Right renal cortex interstitium (tissue), 3 donors: ENCODE measurements around the gene VWA1. TPM values are rescaled to one million over a fixed set of nuclear protein-coding genes. Genes with fewer than 3 reads are reported as not detected.
"Not testable (repeated sequence)": the region's sequence is repeated elsewhere in the genome, so short reads cannot be mapped to it uniquely, and the experiment has no call there.

ENCODE experiments used
- DNase-seq, 3 donors: peaks; one replicate each; pipeline ENCODE4 v3.0.0-alpha.2; 2013; ENCODE audit warnings: low read depth in 3 of 3, low spot score in 2 of 3
- polyA plus RNA-seq, 3 donors: library from polyadenylated mRNA; unstranded; fragments of 120-200 nt; gene quantifications; one replicate each; pipeline ENCODE4 v1.2.1, GENCODE V29; 2013; ENCODE audit not compliant: insufficient read length in 3 of 3

VWA1 gene
- polyA plus RNA-seq, 3 donors, result 39.8 to 52.7 (median 48.0) TPM

- not testable (repeated sequence) for DNase-seq
Observed at GRCh38 chr1:1480488-1480867, 45.0 kb downstream of the VWA1 start.

DNA sequence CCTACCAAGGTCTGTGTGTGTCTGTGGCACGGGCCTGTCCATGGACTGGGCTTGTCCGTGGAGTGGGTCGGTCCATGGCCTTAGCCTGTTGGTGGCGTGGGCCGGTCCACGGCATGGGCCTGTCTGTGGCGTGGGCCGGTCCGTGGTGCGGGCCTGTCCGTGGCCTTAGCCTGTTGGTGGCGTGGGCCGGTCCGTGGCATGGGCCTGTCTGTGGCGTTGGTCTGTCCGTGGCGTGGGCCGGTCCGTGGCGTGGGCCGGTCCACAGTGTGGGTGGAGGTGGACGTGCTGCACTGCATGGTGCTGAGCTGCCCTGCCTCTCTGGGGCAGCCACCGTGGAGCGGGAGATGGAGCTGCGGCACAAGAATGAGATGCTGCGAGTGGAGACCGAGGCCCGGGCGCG lies 46.3 kb downstream of the VWA1 start:
- not testable (repeated sequence) for DNase-seq

GRCh38 chr1:1482856-1483255 lies 47.4 kb downstream of the VWA1 start:
- DNase-seq, result no peak

GRCh38 chr1:1483714-1484113 lies 48.2 kb downstream of the VWA1 start:
- DNase-seq, result no peak

DNA sequence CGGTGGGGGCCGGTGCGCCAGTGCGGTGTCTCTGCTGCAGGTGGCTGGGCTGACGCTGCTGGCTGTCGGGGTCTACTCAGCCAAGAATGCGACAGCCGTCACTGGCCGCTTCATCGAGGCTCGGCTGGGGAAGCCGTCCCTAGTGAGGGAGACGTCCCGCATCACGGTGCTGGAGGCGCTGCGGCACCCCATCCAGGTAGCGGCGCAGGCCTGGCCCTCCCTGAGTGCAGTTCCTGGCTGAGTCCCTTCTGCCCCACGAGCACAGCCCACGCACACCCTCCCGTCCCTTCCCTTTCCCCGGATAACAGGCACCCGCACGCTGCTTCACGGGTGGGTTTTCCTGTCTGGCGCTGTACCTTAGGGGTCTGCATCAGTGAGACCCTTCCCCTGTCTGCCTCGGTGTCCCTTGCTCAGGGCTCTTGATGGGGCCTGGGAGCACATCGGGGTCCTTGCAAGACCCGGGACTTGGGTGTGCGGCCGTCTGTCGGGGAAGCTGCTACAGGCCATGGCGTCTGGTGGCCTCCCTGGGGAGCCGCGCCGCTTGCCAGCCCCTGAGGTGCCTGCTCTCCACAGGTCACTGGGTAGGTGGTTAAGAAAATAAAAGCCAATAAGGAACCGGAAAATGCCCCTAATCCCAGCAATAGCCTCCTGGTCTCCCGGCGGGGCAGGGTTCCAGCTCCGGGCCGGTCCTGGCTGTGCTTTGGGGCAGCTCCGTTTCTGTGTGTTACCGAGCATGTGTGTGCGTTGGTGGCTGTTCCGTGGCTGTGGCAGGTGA lies 49.7 kb downstream of the VWA1 start:
- DNase-seq, result not testable (repeated sequence)

- DNase-seq, result not testable (repeated sequence)
Observed at GRCh38 chr1:1485755-1486317, 50.3 kb downstream of the VWA1 start.

DNA sequence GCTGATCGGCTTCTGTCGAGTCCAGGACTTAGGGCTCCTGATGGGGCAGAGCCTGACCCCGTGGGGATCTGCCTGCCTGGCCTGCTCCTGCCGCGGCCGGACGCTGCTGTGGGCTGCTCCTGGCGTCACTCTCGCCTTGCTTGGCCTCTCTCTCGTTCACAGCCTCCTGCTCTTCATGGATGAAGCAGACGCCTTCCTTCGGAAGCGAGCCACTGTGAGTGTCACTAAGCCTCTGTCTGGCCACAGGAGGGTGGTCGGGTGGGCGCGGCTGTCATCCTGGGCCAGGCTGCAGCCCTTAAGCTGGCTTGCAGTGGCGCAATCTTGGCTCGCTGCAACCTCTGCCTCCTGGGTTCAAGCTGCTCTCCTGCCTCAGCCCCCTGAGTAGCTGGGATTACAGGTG lies 52.2 kb downstream of the VWA1 start:
- no peak for DNase-seq

DNA sequence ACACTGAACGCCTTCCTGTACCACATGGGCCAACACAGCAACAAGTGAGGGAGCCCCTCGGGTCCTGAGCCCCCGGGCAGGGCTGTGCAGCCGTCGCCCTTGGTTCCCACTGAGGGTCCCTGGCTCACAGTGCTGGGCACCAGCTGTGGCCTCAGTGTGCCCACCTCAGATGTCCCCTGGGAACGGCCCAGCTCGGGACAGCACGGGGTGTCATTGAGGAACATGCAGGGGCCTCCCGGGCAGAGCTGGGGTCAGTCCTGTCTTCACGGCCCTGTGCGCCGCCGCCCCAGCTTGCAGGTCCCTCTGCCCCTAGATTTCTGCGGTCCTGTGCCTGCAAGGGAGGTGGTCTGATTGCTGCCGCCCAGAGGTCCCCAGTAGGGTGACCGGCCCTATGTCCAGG lies 53.7 kb downstream of the VWA1 start:
- DNase-seq, result no peak

- no peak for DNase-seq
Observed at GRCh38 chr1:1489861-1490260, 54.4 kb downstream of the VWA1 start.

- no peak for DNase-seq
Observed at GRCh38 chr1:1490633-1491230, 55.2 kb downstream of the VWA1 start.

DNA sequence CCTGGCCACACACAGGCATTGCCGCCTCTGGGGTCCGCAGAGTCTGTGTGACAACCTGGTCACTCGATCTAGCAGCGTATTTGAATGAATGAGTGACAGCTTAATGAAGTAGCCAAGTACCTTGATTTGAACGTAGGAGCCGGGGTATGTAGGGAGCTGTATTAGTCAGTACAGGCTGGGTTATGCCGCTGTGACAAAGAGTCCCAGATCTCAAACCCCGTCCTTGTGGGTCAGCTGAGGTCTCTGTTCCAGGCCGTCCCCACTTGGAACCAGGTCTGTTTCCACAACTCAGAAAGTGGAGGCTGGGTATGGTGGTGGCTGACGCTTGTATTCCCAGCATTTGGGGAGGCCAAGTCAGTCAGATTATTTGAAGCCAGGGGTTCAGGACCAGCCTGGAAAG lies 56.1 kb downstream of the VWA1 start:
- no peak for DNase-seq

Other genes with a start within 250 kb of the VWA1 start
- under 1 TPM in 2 of 3 donors, not detected in 1; 0.33 to 0.68 TPM for gene TNFRSF18, start 229.1 kb upstream of the VWA1 start, polyA plus RNA-seq
- 1 to 10 TPM in 1 of 3 donors, under 1 TPM in 2; 0.74 to 1.9 (median 0.93) TPM for gene TNFRSF4, start 221.5 kb upstream of the VWA1 start, polyA plus RNA-seq
- 100 to 1,000 TPM; 109 to 126 (median 123) TPM for gene SDF4, start 203.7 kb upstream of the VWA1 start, polyA plus RNA-seq
- 10 to 100 TPM; 15.2 to 18.8 (median 18.4) TPM for gene B3GALT6, start 203.5 kb upstream of the VWA1 start, polyA plus RNA-seq
- 1 to 10 TPM; 7.0 to 8.6 (median 7.4) TPM for gene C1QTNF12, start 189.0 kb upstream of the VWA1 start, polyA plus RNA-seq
- gene UBE2J2, start 161.8 kb upstream of the VWA1 start, polyA plus RNA-seq, result 10 to 100 TPM; 40.5 to 42.7 (median 42.1) TPM
- gene SCNN1D, start 155.3 kb upstream of the VWA1 start, polyA plus RNA-seq, result 1 to 10 TPM; 2.1 to 2.6 (median 2.4) TPM
- 10 to 100 TPM; 15.1 to 18.0 (median 16.1) TPM for gene ACAP3, start 127.8 kb upstream of the VWA1 start, polyA plus RNA-seq
- gene PUSL1, start 127.1 kb upstream of the VWA1 start, polyA plus RNA-seq, result 1 to 10 TPM; 5.4 to 6.3 (median 5.8) TPM
- gene INTS11, start 111.0 kb upstream of the VWA1 start, polyA plus RNA-seq, result 10 to 100 TPM; 85.7 to 89.1 (median 87.4) TPM
- 10 to 100 TPM in 2 of 3 donors, 1 to 10 TPM in 1; 9.1 to 12.9 (median 10.1) TPM for gene CPTP, start 110.9 kb upstream of the VWA1 start, polyA plus RNA-seq
- under 1 TPM; 0.21 to 0.29 (median 0.24) TPM for gene TAS1R3, start 104.4 kb upstream of the VWA1 start, polyA plus RNA-seq
- gene DVL1, start 86.3 kb upstream of the VWA1 start, polyA plus RNA-seq, result 10 to 100 TPM; 21.5 to 27.5 (median 24.5) TPM
- gene MXRA8, start 77.1 kb upstream of the VWA1 start, polyA plus RNA-seq, result 100 to 1,000 TPM; 145 to 157 (median 156) TPM
- gene AURKAIP1, start 60.5 kb upstream of the VWA1 start, polyA plus RNA-seq, result 10 to 100 TPM; 51.9 to 65.7 (median 55.1) TPM
- gene CCNL2, start 36.4 kb upstream of the VWA1 start, polyA plus RNA-seq, result 100 to 1,000 TPM; 183 to 230 (median 206) TPM
- 100 to 1,000 TPM; 107 to 136 (median 117) TPM for gene MRPL20, start 28.4 kb upstream of the VWA1 start, polyA plus RNA-seq
- 10 to 100 TPM in 1 of 3 donors, 1 to 10 TPM in 2; 5.0 to 19.7 (median 7.1) TPM for gene ANKRD65, start 14.4 kb upstream of the VWA1 start, polyA plus RNA-seq
- gene ATAD3C, start 14.0 kb downstream of the VWA1 start, polyA plus RNA-seq, result 1 to 10 TPM; 1.4 to 3.1 (median 2.0) TPM
- gene ATAD3B, start 36.1 kb downstream of the VWA1 start, polyA plus RNA-seq, result 1 to 10 TPM; 8.1 to 9.8 (median 8.8) TPM
- 10 to 100 TPM; 16.6 to 19.4 (median 18.1) TPM for gene ATAD3A, start 76.5 kb downstream of the VWA1 start, polyA plus RNA-seq
- gene TMEM240, start 104.9 kb downstream of the VWA1 start, polyA plus RNA-seq, result 1 to 10 TPM; 3.2 to 3.6 (median 3.5) TPM
- 10 to 100 TPM; 78.5 to 81.6 (median 79.1) TPM for gene SSU72, start 139.2 kb downstream of the VWA1 start, polyA plus RNA-seq
- 1 to 10 TPM; 1.3 to 2.5 (median 2.2) TPM for gene FNDC10, start 164.4 kb downstream of the VWA1 start, polyA plus RNA-seq
- gene MIB2, start 179.8 kb downstream of the VWA1 start, polyA plus RNA-seq, result 10 to 100 TPM; 22.3 to 23.6 (median 22.4) TPM
- 10 to 100 TPM; 13.4 to 15.6 (median 15.2) TPM for gene MMP23B, start 196.5 kb downstream of the VWA1 start, polyA plus RNA-seq
- gene CDK11B, start 223.3 kb downstream of the VWA1 start, polyA plus RNA-seq, result 10 to 100 TPM; 39.7 to 44.0 (median 42.3) TPM